Measurements from ENCODE around the gene SPATS2L.

The SPATS2L gene, protein sequence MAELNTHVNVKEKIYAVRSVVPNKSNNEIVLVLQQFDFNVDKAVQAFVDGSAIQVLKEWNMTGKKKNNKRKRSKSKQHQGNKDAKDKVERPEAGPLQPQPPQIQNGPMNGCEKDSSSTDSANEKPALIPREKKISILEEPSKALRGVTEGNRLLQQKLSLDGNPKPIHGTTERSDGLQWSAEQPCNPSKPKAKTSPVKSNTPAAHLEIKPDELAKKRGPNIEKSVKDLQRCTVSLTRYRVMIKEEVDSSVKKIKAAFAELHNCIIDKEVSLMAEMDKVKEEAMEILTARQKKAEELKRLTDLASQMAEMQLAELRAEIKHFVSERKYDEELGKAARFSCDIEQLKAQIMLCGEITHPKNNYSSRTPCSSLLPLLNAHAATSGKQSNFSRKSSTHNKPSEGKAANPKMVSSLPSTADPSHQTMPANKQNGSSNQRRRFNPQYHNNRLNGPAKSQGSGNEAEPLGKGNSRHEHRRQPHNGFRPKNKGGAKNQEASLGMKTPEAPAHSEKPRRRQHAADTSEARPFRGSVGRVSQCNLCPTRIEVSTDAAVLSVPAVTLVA

GRCh38 chr2:200306196-200306930 lies at the start of gene SPATS2L:
Gene SPATS2L, plus strand, starts transcription at chr2:200306693. Its CDS starts 82,552 bp downstream, at chr2:200389245.
- peak; percentile 44 for DNase-seq

- DNase-seq = no peak
Measured at GRCh38 chr2:200257570-200257969, 48.9 kb upstream of the SPATS2L start.

GRCh38 chr2:200258081-200258480 lies 48.4 kb upstream of the SPATS2L start:
- DNase-seq = no peak

DNA sequence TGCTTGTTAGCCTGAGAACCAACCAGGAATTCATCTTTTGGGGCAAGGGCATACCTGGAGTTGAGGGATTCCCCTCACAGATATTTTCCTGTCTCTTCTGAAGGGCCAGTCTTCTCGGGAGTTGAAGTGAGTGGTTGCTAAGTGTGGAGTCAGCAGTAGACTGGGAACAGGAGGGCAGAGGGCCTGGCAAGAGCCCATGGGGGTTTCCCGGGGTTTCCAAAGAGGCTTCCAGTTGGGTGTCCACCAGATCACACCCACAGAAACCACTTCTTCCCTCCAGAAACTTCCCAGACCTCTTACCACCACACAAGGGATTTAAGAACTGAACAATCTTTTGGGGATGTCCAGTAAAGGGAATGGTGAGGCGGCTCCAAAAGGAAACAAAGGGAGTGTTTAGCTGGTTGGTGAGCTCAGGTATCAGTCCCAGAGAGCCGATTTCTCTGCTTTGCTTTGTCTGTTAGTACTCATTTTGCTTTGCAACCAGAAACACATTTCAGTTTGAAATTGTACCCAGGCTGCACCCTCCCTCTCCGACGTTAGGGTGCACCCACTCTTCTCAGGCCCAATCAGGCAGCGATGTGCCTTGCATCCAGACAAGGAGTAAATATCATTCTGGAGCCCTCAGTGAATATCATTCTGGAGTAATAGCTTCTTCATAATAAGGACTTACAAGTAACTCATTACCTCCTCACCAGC lies 47.5 kb upstream of the SPATS2L start:
- DNase-seq = no peak

DNA sequence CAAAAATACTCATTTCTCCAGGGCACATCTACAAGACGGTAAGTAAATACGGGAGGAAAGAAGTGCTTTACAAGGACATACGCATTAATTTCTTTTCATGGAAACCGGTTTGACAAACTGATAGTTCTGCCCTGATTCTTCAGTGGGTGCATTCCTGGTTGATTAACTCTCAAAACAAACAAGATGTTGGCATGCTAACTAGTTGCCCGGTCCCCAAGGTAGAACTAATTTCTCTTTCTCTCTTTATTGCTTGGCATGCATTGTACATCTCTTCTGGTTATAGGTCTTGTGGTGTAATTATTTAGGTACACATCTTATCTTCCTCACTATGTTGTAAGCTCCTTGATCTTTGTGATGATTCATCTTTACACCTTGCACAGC lies 46.9 kb upstream of the SPATS2L start:
- peak; percentile 12 for DNase-seq

- DNase-seq = no peak
Measured at GRCh38 chr2:200262047-200262446, 44.4 kb upstream of the SPATS2L start.

GRCh38 chr2:200263279-200263678 lies 43.2 kb upstream of the SPATS2L start:
- DNase-seq = no peak

GRCh38 chr2:200264631-200265030 lies 41.9 kb upstream of the SPATS2L start:
- no peak for DNase-seq

DNA sequence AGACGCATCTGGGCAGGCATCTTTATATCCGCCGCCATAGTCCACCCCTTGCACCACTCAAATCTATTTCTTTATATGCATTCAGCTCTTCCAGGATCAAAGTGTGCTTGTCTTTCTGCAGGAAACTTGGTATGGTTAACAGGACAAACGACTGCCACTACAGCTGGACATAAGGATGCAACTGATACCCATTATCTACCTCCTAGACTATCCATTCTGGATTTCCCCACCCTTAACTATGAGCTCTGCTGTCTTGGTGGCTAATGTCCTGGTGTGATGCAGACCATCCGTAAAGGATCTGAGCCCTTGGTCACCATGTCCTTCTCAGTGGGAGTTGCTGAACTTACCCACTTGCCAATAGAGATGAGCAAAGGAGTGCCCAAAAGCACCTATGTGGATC lies 40.1 kb upstream of the SPATS2L start:
- DNase-seq = no peak

- no peak for DNase-seq
Measured at GRCh38 chr2:200267350-200267749, 39.1 kb upstream of the SPATS2L start.

- DNase-seq = no peak
Measured at GRCh38 chr2:200270732-200271131, 35.8 kb upstream of the SPATS2L start.

- DNase-seq = no peak
Measured at GRCh38 chr2:200272320-200272719, 34.2 kb upstream of the SPATS2L start.

- no peak for DNase-seq
Measured at GRCh38 chr2:200274116-200275075, 32.1 kb upstream of the SPATS2L start.

GRCh38 chr2:200275295-200276013 lies 31.0 kb upstream of the SPATS2L start:
- DNase-seq = no peak

- DNase-seq = no peak
Measured at GRCh38 chr2:200276472-200276871, 30.0 kb upstream of the SPATS2L start.

DNA sequence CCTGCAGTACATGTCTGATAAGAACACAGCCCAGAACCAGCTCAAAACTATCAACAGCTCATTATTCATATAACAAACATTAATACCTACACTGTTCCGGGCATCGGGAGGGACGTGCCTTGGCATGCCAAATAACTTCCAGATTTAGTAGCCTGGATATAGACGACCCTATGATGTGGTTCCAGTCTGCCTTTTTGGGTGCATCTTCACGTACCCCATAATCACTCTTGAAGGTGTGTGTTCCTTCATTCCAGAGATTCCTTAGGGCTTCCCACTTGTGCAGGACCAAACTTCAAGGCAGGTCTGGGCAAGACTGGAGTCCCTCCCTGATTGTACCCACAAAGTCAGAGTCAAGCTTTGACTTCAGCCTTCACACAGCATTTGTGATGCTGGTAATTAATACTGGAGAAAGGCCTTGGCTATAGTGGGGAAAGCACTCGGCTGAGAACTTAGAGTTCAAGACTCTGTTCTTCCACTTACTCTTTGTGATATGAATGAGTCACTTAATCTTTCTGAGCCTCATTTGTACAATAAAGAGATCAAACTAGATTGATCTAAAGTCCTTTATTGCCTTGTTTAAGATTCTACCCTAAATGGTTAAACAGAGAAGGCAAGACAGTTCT lies 27.7 kb upstream of the SPATS2L start:
- no peak for DNase-seq

DNA sequence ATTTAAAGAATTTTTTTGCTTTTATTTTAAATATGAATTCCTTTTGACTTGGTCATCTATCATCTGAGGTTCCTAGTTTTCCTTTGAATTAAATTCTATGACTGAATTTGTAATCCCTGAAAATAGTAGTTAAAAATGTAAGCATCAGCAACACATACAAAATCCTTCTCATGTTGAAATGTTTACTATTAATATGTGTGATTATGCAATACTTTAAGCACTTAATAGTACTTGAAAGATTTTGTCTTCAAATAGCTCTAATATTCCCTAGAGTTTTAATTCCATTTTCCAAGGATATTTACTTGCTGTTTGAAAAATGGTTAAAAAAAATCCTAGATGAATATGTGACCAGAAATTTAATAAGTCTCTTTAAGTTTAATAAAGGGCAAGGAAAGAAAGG lies 26.6 kb upstream of the SPATS2L start:
- DNase-seq = no peak

DNA sequence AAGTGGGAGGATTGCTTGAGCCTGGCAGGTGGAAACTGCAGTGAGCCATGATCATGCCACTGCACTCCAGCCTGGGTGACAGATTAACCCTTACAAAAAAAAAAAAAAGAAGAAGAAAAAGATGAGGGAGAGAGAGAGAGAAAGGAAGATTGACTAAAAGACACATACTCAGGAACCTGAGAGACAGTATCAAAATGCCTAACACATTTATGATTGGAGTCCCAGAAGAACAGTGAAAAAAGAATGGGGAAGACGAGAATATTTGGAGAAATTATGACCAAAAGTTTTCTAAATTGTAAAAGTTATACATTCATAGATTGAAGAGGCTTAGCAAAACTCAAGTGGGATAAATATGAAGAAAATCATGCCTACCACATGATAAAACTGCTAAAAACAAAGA lies 19.9 kb upstream of the SPATS2L start:
- DNase-seq = no peak

- DNase-seq = no peak
Measured at GRCh38 chr2:200288670-200289429, 17.6 kb upstream of the SPATS2L start.

GRCh38 chr2:200296118-200296517 lies 10.4 kb upstream of the SPATS2L start:
- DNase-seq = no peak

Data from NCI-H774 (cell line).